K562 (cell line): ENCODE results near the gene GAB2. TPM values are rescaled to one million over a fixed set of nuclear protein-coding genes. Genes with fewer than 3 reads are reported as not detected.
A peak's percentile ranks its signal among the peaks of the same experiment; 100 is the strongest.

Source experiments
- ARNT ChIP-seq, 2 experiments: fragments of 450-650 bp; IDR thresholded peaks; 2 replicates each; pipeline ENCODE4 v1.6.1; 2016; ENCODE audit warnings: mild to moderate bottlenecking in 1 of 2
- ATF7 ChIP-seq: fragments of 450-650 bp; IDR thresholded peaks from 2 replicates; pipeline ENCODE4 v1.7.1; 2014; ENCODE audit warnings: mild to moderate bottlenecking, moderate library complexity
- CBX5 ChIP-seq: IDR thresholded peaks from 2 replicates; pipeline ENCODE4 v1.6.1; 2014; ENCODE audit warnings: low read depth, borderline replicate concordance
- EHMT2 ChIP-seq: fragments of 450-650 bp; IDR thresholded peaks from 2 replicates; pipeline ENCODE4 v1.6.1; 2018; ENCODE audit warnings: antibody characterized with exemption
- EP300 ChIP-seq: IDR thresholded peaks from 2 replicates; pipeline ENCODE4 v1.6.1; 2012; ENCODE audit warnings: low read length, improper control_type of control experiment
- NFYB ChIP-seq: IDR thresholded peaks from 2 replicates; pipeline ENCODE4 v1.6.1; 2011; ENCODE audit warnings: mild to moderate bottlenecking, moderate library complexity; ENCODE audit not compliant: insufficient read length; ENCODE audit errors: extremely low read depth
- PRMT5 ChIP-seq: sonication (generic); formaldehyde crosslinking; IDR thresholded peaks from 2 replicates; pipeline ENCODE4 v1.5.0; 2020; ENCODE audit warnings: missing genetic modification reagents
- PTTG1 ChIP-seq: fragments of 450-650 bp; IDR thresholded peaks from 2 replicates; pipeline ENCODE4 v1.6.1; 2016; ENCODE audit warnings: low read depth, mild to moderate bottlenecking, missing genetic modification characterization, missing compliant biosample characterization
- PYGO2 ChIP-seq: fragments of 450-650 bp; IDR thresholded peaks from 2 replicates; pipeline ENCODE4 v1.6.1; 2016; ENCODE audit warnings: mild to moderate bottlenecking, missing genetic modification characterization, moderate library complexity, missing compliant biosample characterization
- THRAP3 ChIP-seq: fragments of 450-650 bp; IDR thresholded peaks from 2 replicates; pipeline ENCODE4 v1.6.1; 2016; ENCODE audit warnings: mild to moderate bottlenecking, inconsistent platforms, borderline replicate concordance
- TRIM24 ChIP-seq, 2 experiments: fragments of 450-650 bp; IDR thresholded peaks; 2 replicates each; pipeline ENCODE4 v1.6.1; 2016
- ZC3H8 ChIP-seq: fragments of 450-650 bp; IDR thresholded peaks from 2 replicates; pipeline ENCODE4 v1.6.1; 2017
- polyA plus RNA-seq, 8 experiments: library from polyadenylated mRNA; depleted of rRNA in 4 of 8; stranded (reverse) in 5 of 8; unstranded in 3 of 8; fragments of >200 nt; fragmentation: Nextera tagmentation in 2 of 8; fragmentation: Illumina TruSeq in 1 of 8; extraction: Ambion mirVana in 2 of 8; extraction: Trizol in 1 of 8; gene quantifications; 2 replicates each; pipeline versions ENCODE4 v1.2.1 to v1.2.3, GENCODE V29; 2011 to 2014; ENCODE audit warnings: inconsistent platforms in 1 of 8, missing spikeins in 1 of 8
- total RNA-seq, 7 experiments: library from RNA; depleted of rRNA in 6 of 7; stranded (reverse); fragments of >200 nt in 6 of 7; fragmentation: Illumina TruSeq in 2 of 7; extraction: Trizol in 2 of 7; gene quantifications; 2 replicates each; pipeline versions ENCODE4 v1.2.1 to v1.2.3, GENCODE V29; 2011 to 2021; ENCODE audit warnings: low replicate concordance in 1 of 7
- TF ChIP-seq, protein P1 (sequence below): fragments of 200-800 bp; sonication (Bioruptor generic); IDR thresholded peaks from 2 replicates; pipeline ENCODE4 v1.6.1; 2017; ENCODE audit warnings: missing genetic modification characterization, missing compliant biosample characterization
- TF ChIP-seq, protein P2 (sequence below): fragments of 200-400 bp; formaldehyde crosslinking; IDR thresholded peaks from 2 replicates; pipeline ENCODE4 v1.6.1; 2017; ENCODE audit warnings: mild to moderate bottlenecking, low read depth, low read length, moderate library complexity
- TF ChIP-seq, protein P3 (sequence below): fragments of 450-650 bp; IDR thresholded peaks from 2 replicates; pipeline ENCODE4 v1.6.1; 2016; ENCODE audit warnings: mild to moderate bottlenecking
- TF ChIP-seq, protein P4 (sequence below): fragments of 250-450 bp; sonication (Bioruptor Pico); IDR thresholded peaks from 2 replicates; pipeline ENCODE4 v1.4.0; 2020; ENCODE audit warnings: mild to moderate bottlenecking, moderate library complexity

The GAB2 gene
- total and polyA plus RNA-seq, 9 of the 15 experiments (the other 6 are each of a cell fraction or from before 2014, with no cell fraction given), result 2.3 to 35.2 (median 16.1) TPM

DNA sequence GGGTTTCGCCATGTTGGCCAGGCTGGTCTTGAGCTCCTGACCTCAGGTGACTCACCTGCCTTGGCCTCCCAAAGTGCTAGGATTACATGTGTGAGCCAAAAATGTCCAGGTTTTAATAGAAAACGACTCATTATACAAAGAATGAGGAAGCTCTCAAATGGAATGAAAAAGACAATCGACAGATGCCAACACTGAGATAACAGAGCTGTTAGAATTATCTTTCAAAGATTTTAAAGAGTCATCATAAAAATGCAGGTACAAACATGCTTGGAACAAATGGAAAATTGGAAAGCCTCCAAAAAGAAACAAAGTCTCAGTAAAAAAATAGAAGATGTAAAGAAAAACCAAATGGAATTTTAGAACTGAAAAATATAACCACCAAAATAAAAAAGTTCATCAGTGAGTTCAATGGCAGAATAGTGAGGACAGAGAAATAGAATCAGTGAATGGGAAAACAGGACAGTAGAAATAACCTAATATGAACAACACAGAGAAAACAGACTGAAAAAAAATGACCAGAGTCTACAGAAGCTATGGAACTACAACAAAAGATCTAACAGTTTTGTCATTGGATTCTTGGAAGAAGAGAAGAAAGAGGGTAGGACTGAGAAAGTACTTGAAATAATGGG lies 10.9 kb downstream of the GAB2 start (continued):
- TF ChIP-seq EP300 (peak; percentile 28; the same call in 1 of the 2 replicates), ZC3H8 (no peak), NFYB (no peak), ARNT (IDR thresholded peaks at IDR 0.05) (0 out of 4 replicates have a peak, but pooled peaks of 1 of the 2 experiments have one; percentile 23), ATF7 (0 out of 2 replicates have a peak, but pooled peaks have one; percentile 11), CBX5 (0 out of 2 replicates have a peak, but pooled peaks have one; percentile 32), PYGO2 (no peak), THRAP3 (no peak), EHMT2 (peak; percentile 47; the same call in 1 of the 2 replicates), PRMT5 (CRISPR knock-in tag) (no peak), TRIM24 (IDR thresholded peaks at IDR 0.05) (peak; percentile 50 to 76; a peak in 3 of 4 replicates), PTTG1 (tag) (no peak)
- TF ChIP-seq, protein P1, sequence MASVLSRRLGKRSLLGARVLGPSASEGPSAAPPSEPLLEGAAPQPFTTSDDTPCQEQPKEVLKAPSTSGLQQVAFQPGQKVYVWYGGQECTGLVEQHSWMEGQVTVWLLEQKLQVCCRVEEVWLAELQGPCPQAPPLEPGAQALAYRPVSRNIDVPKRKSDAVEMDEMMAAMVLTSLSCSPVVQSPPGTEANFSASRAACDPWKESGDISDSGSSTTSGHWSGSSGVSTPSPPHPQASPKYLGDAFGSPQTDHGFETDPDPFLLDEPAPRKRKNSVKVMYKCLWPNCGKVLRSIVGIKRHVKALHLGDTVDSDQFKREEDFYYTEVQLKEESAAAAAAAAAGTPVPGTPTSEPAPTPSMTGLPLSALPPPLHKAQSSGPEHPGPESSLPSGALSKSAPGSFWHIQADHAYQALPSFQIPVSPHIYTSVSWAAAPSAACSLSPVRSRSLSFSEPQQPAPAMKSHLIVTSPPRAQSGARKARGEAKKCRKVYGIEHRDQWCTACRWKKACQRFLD, result no peak
- TF ChIP-seq, protein P2, sequence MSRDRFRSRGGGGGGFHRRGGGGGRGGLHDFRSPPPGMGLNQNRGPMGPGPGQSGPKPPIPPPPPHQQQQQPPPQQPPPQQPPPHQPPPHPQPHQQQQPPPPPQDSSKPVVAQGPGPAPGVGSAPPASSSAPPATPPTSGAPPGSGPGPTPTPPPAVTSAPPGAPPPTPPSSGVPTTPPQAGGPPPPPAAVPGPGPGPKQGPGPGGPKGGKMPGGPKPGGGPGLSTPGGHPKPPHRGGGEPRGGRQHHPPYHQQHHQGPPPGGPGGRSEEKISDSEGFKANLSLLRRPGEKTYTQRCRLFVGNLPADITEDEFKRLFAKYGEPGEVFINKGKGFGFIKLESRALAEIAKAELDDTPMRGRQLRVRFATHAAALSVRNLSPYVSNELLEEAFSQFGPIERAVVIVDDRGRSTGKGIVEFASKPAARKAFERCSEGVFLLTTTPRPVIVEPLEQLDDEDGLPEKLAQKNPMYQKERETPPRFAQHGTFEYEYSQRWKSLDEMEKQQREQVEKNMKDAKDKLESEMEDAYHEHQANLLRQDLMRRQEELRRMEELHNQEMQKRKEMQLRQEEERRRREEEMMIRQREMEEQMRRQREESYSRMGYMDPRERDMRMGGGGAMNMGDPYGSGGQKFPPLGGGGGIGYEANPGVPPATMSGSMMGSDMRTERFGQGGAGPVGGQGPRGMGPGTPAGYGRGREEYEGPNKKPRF, result no peak
- TF ChIP-seq, protein P3, sequence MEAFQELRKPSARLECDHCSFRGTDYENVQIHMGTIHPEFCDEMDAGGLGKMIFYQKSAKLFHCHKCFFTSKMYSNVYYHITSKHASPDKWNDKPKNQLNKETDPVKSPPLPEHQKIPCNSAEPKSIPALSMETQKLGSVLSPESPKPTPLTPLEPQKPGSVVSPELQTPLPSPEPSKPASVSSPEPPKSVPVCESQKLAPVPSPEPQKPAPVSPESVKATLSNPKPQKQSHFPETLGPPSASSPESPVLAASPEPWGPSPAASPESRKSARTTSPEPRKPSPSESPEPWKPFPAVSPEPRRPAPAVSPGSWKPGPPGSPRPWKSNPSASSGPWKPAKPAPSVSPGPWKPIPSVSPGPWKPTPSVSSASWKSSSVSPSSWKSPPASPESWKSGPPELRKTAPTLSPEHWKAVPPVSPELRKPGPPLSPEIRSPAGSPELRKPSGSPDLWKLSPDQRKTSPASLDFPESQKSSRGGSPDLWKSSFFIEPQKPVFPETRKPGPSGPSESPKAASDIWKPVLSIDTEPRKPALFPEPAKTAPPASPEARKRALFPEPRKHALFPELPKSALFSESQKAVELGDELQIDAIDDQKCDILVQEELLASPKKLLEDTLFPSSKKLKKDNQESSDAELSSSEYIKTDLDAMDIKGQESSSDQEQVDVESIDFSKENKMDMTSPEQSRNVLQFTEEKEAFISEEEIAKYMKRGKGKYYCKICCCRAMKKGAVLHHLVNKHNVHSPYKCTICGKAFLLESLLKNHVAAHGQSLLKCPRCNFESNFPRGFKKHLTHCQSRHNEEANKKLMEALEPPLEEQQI, result 0 out of 2 replicates have a peak, but pooled peaks have one; percentile 47
- TF ChIP-seq, protein P4, sequence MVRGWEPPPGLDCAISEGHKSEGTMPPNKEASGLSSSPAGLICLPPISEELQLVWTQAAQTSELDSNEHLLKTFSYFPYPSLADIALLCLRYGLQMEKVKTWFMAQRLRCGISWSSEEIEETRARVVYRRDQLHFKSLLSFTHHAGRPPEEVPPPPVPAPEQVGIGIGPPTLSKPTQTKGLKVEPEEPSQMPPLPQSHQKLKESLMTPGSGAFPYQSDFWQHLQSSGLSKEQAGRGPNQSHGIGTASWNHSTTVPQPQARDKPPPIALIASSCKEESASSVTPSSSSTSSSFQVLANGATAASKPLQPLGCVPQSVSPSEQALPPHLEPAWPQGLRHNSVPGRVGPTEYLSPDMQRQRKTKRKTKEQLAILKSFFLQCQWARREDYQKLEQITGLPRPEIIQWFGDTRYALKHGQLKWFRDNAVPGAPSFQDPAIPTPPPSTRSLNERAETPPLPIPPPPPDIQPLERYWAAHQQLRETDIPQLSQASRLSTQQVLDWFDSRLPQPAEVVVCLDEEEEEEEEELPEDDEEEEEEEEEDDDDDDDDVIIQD (CRISPR knock-in tag), result no peak
